OCI-LY1 (cell line): ENCODE results near the gene VOPP1.

ENCODE experiments used
- CTCF ChIP-seq: fragments of 200-600 bp; sonication (generic), shearing (Covaris generic); IDR thresholded peaks from 2 replicates; pipeline ENCODE4 v1.5.1; 2017; ENCODE audit warnings: mild to moderate bottlenecking, antibody characterized with exemption, low read length, moderate library complexity, mixed read lengths
- EZH2 ChIP-seq: fragments of 200-600 bp; sonication (generic), shearing (Covaris generic); IDR thresholded peaks from 2 replicates; pipeline ENCODE4 v1.8.0; 2017; ENCODE audit warnings: borderline replicate concordance, mixed run types, mild to moderate bottlenecking, antibody characterized with exemption, low read length, moderate library complexity, mixed read lengths

- TF ChIP-seq CTCF (peak; percentile 34; the same call in 1 of the 2 replicates), EZH2 (no peak)
Measured at GRCh38 chr7:55536619-55537457, 35.5 kb downstream of the VOPP1 start.
